ENCODE data around the gene C2CD4A.

Gene C2CD4A

DNA sequence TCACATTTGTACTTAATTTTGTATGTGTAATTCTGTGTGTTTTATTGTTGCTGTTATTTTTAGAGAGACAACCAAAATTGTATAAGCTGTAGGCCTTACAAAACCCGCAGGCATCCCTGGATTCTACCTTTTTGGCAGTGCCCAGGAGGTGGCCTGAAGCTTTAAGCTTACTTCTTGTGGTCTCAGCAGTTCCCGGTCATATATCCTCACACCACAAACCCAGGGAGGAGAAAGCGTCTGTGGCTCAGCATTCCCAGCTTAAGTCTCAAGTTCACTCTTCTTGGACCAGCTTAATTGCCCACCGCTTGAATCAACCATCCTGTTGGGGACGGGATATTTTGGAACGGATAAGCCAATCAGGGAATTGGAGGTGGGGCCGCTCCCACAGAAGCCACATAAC lies 36.7 kb downstream of the C2CD4A start:
- DNase-seq (ENCODE audit: low spot score) = no peak

DNA sequence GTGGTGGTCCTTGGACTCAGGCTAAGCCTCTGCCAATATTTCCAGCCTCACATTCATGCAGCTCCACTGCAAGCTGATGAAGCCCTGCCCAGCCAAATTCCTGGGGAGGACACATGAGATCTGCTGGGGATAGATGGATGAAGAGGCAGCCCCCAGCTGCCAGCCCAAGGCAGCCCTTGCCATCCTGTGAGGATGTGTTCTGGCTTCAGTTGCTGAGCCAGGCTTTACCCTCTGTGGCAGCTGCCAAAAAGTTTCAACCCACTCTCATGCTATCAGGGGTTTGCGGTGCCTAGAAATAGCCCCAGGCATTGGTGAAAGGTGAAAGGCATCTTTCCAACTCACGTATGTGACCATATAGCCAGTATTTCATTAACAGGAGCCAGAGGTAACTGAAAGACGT lies 37.6 kb downstream of the C2CD4A start:
- no peak for DNase-seq (ENCODE audit: low spot score)

DNA sequence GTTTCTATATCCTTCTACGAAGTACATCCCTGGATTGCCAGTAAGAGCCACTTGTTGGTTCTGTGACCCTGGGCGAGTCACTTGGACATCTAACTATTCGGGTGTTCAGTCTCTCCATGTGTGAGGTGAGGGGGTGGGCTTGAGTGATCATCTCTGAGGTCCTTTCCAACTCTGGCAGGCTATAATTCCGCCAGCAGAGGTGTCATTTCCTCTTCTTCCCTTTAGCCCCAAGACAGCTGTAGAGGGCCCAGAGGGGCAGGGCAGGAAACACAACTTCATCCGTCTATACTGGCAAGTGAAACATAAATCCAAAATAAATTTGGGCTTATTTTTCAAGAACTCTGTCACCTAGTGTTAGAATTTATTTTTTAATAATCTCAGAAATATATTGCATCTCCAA lies 38.1 kb downstream of the C2CD4A start:
- no peak for DNase-seq (ENCODE audit: low spot score)

DNA sequence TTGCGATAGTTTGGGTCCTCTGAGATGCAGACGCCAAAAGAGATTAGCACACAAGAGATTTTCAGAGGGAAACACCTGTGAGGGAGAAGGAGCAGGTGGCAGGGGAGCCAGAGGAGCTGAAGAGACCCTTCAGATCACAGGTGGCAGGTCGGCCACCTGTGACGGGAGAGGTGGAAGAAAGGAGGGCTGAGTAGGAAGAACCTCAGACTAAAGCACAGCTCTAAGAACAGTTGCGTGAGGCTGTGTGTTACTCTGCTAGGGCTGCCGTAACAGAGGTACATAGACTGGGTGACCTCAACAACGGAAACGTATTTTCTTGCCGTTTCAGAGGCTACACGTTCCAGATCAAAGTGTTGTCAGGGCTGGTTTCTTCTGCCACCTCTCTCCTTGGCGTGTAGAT lies 38.5 kb downstream of the C2CD4A start:
- no peak for DNase-seq (ENCODE audit: low spot score)

DNA sequence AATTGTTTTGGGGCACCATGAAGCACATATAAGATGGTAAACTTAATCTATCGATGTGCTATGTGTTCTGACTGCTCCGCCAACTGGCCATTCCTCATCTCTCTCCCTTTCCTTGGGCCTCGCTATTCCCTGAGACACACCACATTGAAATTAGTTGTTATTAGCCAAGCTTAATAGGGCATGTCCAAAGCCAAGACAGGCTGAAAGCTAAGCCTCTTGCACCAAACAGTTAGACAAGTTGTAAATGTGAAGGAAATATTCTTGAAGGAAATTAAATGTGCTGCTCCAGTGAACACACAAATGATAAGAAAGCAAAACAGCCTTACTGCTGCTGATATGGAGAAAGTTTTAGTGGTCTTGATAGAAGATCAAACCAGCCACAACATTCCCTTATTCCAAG lies 39.3 kb downstream of the C2CD4A start:
- no peak for DNase-seq (ENCODE audit: low spot score)

DNA sequence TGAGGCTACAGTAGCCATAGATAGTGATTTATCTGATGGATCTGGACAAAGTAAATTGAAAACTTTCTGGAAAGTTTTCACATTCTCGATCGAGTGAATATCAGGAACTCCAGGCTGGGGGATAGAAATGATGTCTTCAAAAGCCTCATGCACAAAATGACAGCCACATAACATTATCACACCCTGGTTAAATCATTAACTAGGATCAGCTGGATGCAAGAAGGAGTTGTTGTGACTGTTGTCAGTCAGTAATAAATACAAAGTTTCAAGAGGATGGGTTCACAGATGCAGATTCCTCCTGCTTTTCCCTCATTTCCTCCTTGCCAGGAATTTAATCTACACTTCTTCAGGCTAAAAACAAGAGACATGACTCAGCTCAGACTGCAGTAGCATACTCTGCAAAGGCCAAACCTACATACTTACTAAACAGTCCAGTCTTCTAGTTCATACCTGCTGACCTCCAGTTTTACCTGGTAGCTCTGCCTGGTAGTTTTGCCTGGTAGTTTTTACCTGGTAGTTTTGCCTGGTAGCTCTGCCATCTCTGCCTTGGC lies 40.9 kb downstream of the C2CD4A start:
- peak; percentile 26 for DNase-seq (ENCODE audit: low spot score)

DNA sequence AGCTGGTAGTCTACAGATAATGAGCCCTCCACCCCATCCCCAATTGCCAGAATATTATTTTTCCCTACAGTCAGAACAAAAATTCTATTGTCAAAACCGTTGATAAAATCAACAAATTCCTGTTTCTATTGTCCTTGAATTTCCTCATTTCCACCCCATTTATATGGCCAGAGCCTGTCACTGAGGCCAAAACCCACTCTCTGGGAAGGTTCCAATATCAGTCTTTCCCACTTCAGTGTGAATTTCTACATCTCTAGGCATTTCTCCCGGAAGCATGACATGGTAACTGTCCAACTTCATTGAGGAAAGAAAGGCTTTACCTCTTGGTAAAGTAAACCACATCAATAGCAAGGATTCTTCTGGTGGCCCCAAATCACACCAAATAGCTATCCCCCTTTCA lies 41.6 kb downstream of the C2CD4A start:
- DNase-seq (ENCODE audit: low spot score) = no peak

DNA sequence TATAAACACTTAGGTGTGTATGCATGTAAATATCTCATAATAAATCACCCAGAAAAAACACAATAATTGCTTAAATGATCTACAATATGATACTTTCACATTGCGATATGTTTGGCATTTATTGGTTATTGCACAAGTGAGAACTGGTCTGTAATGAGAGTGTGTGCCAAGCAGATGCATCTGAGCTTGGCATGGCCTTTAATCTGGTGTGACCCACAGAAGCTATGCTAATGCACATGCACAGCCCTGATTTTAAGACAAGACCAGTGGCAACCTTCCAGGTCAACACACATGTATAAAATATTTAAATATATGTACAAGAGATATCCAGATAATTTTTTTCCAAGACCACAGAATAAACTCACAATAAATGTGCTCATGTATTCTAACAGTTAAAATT lies 42.7 kb downstream of the C2CD4A start:
- no peak for DNase-seq (ENCODE audit: low spot score)

DNA sequence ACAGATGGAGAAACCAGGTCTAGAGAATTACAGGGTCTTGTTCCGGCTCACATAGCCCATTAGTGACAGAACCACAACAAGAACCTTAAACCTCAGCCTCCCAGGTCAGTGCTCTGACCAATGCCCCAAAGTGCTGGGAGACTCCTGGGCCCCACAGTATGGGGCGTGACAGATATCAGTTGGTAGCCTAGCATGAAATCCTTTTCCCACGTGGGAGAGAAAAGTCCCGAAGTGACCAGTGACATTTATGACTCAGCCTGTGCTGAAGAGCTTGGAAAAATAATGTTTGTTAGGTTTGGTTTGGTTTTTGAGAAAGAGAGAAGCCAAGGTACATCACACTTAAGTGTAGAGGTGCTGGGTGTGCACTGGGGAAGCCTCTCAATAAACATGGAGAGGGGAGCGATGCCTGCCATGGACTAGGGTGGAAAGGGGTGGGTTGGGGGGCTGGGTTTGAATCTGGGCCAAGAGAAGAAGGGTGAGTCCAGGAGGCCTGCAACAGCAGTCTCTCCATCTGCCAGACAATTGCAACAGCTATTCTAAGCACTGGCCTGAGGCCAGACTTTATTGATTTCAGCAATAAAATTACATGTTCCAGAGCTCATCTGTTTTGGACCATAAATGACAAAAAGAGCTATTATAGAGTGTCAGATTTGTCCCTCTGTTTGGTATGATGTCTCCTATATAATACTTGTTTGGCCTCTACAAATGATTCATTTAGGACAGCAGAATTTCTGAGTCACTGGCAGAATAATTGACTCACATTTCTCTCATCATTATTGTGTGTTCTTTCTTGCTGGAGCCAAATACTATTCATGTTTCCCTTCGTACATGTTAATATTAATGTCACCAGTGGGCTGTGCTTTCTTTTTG lies 43.4 kb downstream of the C2CD4A start:
- DNase-seq (ENCODE audit: low spot score) = no peak

DNA sequence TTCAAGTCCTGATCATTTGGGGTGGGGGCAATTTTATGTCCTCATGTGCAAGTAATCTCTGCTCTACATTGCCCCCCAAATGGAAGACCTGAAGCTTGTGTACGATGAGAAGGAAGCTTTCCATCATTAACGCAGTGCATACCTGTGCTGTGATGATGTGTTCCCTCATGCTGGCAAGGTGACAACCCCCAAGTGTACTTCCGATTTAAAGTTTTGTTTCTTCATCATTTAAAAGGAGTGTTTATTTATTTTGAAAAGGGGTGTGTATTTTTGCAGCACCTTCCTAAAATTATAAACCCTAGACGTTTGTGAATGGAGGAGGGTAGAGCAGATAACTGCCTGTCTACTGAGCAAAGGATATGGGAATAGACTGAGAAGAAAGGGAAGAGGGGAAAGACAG lies 45.3 kb downstream of the C2CD4A start:
- no peak for DNase-seq (ENCODE audit: low spot score)

DNA sequence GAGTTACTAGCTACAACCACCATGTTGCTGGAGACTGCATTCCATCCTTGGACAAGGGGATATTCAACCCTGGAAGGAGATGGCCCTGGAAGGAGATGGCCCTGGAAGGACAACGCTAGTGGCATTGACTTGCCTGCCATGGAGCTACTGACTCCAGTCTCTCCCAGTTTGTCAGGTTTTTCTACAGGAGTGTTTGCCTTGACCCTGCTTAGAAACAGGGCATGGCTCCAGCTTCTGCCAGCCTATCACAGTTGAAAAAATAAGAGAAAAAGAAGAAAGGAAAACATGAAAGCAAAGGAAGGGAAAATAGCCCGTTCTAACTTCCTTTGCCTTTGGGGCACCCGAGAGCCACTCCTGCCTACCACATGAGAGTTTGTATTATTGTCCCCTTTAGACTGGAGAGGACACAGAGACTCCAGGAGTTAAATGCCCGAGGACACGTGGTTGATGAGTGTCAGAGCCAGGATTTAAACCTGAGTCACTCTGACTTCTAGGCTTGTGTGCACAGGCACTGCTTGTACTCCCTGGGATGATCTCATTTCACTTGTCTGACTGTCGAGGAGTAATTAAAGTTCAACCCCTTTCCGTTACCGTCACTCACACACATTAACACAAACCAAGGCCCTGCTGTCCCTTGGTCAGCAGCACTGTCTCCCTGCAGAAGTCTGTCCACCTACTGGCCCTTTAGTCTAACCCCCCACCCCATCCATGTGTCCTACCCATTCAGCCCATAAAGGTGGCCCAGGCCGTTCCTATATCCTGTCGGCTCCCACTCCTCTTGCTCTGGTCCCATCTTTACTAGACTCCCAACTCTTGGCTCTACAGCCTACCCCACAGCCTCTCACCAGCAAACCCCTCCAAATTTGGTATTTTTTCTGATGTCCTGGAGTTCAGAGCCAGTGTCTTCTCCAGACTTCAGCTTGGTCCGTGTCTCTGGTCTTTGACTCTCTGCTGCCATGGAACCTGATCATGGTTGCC lies 46.1 kb downstream of the C2CD4A start:
- DNase-seq (ENCODE audit: low spot score) = no peak

DNA sequence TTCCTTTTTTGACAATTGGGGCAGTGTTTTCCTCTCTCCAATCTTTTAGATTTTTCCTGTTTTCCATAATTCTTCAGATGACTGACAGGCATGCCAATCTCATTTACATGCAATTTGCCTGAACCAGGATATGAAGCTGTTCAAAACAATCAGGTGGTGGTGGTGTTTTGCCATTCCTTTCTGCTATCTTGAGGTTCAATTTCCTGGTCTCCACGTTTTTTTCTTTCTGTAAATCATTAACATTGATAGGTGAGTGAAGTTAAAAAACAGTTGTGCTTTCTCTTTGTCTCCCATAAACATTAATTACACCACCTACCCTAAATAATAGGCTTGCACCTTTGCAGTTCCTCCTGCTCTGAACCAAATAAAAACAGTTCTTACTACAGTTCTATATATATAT lies 49.1 kb downstream of the C2CD4A start:
- DNase-seq (ENCODE audit: low spot score) = no peak

DNA sequence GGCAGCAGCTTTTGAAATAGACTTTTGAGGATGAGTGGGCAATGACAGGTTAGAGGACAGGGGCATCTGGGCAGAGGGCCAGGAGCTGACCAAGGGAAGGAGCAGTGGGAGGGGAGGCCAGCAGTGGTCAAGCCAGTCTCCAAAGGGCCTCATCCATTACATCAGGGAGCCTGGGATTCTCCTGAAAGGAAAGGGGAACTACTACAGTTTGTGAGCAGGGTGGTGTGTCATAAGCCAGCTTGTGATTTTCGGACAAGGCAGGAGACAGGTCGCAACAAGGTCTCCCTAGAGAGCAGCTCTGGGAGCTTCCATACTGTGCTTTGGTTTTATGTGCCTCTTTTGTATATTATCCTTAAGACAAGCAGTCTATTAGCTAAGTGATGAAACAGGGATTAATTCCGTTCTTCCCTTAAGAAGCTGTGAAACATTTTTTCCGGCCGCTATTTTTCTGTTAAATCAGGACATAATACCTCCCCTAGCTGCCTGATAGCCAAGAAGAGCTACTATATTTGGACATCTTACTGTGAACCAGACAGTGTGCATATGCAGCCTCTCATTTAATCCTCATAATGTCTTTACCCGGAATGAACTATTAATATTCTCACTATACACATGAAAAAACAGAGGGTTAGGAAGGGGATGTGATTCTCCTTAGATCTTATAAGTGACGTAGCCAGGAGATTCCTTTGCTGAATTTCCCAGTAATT lies 51.9 kb downstream of the C2CD4A start:
- DNase-seq (ENCODE audit: low spot score) = no peak

DNA sequence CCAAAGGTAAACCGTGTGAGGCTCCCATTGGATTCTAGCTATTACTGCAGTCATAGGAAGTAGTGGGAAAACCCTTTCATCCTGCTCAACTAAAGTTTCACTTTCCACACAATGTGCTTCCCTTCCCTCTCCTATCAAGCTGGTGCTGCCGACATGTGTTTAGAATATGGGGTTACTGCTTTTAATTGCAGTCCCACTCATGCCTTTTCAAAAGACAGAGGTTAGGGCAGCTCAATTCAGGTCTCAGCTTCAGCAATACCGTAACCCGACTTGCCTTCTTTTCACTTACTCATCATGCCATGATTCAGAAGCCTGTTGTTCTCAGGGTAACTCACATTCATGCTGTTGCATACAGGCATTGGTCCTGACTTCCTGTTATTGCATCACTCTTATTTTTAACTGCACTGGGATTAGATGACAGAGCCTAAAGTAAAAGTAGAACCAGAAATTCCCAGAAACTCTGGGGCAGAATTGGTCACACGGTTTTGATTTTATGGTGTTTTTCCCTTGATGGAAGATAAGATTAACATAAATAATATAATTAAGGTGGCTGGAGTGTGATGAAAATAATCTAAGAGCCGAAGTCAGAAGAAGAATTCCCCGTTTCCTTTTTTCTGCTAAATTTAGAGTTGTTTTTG lies 52.6 kb downstream of the C2CD4A start:
- no peak for DNase-seq (ENCODE audit: low spot score)

DNA sequence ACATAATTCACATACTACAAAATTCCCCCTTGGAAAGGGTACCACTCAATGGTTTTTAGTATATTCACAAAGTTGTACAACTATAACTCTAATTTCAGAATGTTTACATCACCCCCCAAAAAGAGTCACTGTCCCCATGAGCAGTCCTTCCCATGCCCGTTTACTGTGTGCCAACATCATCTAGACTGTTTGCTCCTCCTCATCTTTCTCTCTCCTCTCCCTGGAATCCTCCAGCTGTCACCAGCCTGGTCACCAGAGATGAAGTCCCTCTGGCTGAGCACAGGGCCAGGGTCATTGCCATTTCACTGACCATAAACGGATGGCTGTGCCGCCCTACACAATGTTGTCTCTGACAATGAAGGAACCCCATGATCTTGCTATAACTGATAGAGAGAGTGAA lies 53.1 kb downstream of the C2CD4A start:
- no peak for DNase-seq (ENCODE audit: low spot score)

All from HuH-7 (cell line).